ENCODE measurements around the gene SLC29A1.
A peak's percentile ranks its signal among the peaks of the same experiment; 100 is the strongest.

SLC29A1 gene

DNA sequence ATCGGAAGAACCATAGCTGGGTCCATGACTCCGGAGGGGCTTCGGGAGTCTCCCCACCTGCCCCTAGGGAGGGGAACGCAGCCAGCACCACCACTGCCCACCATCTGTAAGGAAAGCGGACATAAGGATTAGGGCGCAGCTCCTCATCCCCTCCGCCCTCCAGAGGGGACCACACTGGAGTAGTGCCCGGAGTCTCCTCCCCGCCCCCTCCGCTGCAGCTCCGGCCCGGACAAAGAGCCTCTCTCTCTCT is 33.3 kb downstream of the SLC29A1 start:
- DNase-seq = no peak

DNA sequence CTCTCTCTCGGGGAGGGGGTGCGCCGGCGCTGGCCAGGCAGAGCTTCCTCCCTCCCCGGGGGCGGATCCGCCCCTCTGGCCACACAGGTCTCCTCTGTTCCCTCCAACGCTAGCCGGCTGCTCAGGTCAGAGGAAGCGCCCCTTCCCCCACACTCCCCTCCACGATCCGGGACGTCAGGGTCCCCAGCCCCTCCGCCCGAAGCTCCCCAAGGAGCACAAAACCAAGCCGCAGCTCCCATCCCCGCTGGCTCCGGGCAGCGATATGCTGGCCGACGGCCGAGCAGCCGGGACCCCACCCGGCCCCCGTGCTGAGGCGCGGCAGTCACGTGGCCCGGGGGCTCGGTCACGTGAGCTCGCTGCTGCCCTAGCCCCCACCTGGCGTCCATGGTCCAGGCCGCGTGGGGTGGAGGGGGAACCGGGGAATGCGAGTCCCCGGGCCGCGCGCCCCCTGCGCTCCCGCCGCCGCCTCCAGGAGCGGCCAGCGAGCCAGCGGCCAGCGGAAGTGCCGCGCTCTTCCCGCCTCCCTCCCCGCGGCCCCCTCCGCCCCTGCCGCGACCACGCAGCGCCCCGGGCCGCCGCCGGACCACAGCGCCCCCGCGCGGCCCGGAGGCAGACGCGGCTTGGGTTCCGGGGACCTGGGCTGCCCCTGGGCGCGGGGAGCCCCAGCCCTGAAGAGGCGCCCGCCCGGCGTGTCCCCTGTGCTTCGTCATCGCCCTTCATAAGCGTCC is 33.8 kb downstream of the SLC29A1 start, which contains the start of gene SLC35B2:
TSS of gene SLC35B2 (minus strand) at position 504 of the 728 bp plus-strand sequence. CDS start at position 386, 118 bp downstream.
- DNase-seq = peak; percentile 55

DNA sequence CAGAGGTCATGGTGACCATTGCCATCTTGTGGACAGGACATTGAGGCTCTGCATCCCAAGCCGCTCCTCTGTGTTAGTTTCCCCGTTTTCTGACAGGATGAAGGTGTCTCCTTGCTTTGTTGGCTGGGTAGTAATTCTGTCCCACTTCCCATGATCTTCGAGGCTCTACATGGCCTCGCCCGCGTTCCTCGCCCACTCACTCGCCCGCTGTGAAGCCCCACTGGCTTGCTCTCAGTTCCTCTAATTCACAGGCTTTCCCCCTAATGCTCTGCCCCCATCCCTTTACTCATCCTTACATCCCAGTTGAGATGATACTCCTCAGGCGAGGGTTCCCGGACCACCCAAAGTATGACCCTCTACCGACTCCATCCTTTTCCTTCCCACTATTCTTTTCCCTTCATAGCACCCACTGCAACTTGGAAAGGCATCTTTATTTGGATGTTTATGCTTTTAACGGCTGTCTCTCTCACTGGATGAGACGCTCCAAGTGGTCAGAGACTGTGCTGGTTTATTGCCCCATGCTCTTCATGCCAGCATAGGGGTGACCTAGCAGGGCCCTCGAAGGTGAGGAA is 34.4 kb downstream of the SLC29A1 start:
- DNase-seq = no peak

DNA sequence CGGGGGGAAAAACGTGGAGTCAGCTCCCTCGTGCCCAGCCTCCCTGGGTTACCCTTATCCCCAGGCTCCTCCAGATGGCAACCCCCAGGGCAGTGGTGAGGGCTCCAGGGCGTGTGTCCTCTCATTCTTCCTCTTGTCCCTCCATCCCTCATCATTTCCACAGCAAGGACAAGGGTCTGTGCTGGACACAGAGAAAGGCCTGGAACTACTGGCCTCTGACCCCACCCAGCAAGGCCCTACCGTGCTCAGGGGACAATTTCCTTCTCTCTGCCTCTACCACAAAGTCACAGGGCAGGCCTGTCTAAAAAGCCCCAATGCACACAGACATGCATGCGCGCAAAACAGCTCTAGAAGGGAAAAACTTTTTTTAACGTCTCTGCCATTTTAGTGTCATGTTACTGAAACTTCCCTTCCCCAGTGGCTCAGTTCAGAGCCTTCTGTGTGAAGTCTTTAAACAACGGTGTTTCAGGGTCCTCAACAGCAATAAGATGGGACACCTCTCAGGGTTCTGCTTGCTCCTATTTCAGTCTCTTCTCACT is 35.0 kb downstream of the SLC29A1 start:
- DNase-seq = no peak

DNA sequence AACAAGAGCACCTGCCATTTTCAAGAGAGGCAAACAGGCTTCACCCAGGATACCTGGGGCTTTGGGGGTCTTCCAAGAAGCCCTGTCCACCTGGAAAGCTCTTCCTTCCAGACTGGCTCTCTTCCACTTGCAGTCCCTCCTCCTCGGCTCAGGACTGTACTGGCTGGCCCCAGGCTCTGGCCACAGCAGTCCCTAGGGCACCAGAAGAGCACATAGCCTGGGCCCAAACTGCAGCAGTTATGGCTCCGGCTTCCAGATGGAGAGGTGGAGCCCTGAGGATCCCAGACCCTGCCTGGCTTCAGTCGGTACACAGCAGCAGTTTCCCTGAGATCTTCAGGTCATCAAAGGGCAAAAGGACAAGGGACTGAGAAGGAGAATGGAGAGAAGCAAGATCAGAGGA is 35.5 kb downstream of the SLC29A1 start:
- DNase-seq = no peak

DNA sequence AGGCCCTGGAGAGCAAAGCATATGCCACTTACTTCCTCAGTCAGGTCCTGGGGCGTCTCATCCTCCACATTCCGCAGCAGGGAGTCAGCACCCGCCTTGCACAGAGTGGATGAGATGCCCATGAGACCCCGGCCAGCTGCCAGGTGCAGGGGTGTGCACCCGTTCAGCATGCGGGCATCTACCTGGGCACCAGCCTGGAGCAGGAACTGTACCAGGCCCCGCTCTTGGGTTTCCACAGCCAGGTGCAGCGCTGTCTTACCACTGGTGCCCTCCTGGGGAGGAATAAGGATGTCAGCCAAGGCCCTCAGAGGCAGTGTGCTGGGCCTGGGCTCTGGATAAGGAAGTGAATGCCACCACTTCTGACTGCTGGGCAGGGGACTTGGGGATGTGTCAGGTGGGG is 36.6 kb downstream of the SLC29A1 start:
- DNase-seq = no peak

DNA sequence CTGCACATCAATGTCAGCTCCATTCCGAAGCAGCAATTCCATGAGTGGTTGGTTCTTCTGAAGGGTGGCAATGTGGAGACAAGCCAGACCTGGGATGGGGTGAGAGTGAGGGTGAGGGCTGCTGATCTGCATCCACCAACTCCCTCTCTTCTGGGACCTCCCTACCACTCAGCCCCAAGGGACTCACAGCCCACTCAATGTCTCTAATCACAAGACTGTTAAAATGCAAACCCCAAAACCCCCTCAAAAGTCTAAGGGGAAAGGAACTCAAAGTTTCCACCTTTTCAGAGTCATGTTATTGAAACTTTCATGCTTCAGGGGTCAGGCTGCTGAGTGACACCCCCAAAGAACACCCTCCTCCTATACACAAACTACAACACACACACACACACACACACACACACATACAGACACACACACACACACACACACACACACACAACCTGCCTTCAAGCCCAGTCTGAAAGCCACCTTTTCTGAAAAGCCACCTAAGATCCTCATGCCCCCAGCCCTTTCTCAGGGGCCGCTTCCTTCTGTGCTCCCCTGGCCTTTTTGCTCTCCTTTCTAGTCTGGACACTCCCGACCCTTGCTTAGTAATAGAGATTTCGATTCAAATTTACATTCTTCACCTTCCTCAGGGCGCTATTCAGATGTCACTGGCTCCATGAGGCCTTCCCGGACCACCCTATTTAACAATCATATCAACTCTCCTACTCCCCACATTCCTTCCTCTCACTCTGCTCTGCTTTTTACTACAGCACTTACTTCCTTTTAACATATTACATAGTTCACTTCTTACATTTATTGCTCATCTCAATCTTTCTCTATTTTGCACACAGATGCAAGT is 37.3 kb downstream of the SLC29A1 start:
- no peak for DNase-seq

DNA sequence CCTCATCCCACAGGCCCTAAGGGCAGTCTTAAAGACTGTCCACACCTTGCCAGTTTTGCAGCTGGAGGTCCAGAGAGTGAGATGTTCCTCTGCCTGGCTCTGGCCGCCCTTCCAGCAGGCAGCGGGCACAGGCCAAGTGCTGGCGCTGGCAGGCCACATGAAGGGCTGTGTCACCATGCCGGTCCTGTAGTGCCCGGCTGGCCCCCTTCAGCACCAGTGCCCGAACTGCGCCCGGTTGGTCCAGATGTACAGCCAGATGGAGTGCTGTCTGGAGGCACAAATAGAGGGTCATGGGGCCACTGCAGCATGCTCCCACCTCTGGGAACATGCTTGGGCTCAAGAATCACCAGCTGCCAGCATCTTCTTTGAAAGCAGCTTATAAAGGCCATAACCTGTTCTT is 38.2 kb downstream of the SLC29A1 start:
- DNase-seq = no peak

DNA sequence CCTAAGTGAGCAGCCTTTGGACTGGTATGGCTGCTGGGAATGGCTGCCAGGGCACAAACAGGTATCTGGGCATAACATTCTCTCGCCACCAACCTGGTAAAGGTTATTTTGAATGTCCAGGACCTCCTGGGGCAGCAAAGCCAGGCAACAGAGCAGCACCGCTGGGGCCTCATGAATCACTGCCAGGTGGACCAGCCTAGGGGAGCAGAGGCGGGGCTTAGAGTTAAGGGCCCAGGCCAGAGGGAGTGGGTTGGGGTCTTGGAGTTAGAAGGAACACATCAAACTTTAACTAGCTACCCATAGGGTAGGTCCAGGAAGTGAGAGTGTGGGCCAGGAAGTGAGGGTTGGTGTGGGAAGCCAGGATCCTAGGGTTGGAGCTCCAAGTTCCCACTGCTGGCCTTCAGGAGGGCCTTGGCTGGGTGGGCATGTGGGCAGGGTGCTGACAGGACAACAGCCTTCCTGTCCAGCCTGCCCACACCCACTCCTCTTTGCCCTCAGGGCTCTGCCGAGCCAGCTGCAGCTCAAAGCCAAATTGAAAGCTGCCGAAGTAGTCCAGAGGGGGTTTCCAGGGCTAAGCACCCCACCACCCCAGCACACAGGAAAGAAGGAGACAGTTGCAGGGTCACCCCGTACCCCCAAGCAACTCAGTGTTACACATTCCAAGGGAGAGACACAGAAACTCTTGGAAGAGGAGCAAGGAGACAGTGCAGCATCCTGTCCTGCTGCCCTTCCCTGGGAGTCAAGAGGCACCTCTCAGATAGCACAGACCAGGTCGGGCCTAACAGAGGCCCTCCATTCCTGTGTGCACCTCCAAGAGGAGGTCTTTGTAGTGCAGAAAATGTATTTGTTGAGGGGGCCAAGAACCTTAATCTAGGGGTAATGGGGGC is 39.3 kb downstream of the SLC29A1 start:
- no peak for DNase-seq

DNA sequence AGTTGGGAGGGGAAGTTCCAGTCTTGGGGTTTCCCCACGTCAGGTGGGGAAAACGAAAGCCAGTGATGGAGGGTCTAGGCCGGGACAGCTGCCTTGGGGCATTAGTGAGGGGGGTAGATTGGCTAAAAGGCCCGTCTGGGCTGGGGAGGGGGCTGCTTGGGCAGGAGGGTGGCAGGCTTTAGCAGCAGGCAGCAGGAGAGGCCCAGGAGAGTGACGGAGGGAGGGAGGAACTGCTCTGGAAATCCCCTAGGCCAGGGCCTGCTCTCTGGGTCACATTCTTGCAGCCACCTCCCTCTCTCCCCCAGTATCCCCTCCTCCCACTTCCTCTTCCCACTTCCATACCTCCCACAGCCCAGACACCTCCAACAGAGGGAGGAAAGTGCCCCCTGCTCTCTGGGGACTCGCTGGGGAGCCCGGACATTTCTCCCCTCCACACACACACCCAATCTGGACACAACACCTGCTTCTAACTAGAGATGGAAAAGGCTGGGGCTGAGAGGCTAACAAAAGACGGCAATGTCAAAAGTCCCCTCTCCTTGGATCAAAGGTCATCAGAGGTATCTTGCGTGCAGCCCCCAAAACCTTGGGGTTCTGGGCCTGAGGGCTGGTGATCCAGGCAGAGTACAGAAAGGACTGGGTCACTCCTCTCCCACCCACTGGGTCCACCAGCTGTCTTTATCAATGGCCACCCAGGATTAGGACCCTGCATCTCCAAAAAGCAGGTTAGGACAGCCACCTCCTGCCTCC is 40.1 kb downstream of the SLC29A1 start:
- peak; percentile 41 for DNase-seq

DNA sequence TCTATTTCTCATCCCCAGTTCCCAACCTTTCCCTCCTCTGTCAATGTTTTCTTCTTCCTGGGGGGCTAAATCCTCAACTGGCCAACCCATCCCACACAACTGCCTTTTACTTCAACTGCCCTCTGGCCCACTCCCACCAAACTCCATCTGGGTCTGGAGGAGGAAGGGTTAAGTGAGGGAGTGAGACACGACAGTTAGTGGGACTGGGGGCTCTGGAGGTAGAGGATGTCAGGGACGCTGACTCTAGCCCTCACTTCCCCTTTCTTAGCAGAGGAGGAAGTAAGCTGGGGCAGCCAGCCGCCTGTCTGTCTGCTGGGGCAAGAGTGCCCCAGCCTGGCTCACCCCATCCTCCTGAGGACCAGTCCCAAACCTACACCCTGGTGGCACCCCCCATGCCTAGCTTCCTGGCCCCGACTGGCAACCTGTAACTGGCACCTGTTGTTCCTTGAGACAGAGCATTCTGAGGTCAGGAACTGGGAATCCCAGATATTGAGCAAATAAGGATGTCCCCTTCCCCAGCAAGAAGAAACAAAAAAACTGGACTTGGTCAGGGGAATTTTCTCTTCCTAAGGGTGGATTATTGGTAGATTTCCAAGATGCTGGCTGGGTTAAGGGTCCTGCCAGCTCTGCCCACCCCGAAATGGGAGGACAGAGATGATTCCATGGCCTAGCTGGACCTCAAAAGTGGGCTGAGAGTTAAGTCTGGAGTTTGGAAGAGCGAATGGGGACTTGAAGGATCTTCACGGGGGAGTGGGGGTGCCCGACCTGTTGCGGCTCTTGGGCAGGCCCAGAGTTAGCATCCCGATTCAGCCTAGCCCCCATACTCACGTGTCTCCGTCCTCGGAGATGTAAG is 41.0 kb downstream of the SLC29A1 start:
- DNase-seq = peak; percentile 33

DNA sequence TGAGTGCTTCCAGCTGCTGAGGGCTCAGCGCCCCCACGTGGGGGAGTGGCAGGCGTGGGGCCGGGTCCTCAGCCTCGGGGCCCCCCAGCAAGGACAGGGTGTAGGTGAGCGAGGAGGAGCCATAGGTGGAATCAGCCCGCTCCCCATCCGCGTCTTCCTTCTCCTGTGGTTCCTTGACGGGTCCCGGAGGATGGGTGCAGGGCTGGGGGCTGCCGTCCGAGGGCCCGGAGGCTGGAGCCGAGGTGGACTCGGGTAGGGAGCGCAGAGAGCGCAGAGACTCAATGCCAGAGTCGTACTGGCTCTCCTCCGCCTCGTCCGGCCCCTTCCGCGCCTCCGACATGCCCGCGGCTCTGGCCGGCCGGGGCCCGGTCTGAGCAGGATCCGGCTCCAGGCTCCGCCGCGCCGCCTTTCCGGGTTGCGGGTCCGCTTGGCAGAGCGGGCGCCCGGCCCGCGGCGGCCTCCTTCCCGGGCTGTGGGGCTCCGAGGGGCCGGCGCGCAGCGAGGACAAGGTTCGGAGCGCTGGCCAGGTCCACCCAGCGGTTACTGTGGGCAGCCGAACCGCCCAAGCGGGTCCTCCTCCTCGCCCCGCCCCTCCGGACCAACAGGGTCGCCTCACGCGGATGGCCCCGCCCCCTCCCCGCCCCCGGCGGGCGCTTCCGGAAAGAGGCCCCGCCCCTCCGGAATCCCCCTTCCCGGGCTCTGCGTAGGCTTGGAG is 41.8 kb downstream of the SLC29A1 start, which contains the start of gene NFKBIE:
TSS of gene NFKBIE (minus strand) at position 545 of the 715 bp plus-strand sequence. CDS start at position 340, 205 bp downstream.
- DNase-seq = peak; percentile 95

DNA sequence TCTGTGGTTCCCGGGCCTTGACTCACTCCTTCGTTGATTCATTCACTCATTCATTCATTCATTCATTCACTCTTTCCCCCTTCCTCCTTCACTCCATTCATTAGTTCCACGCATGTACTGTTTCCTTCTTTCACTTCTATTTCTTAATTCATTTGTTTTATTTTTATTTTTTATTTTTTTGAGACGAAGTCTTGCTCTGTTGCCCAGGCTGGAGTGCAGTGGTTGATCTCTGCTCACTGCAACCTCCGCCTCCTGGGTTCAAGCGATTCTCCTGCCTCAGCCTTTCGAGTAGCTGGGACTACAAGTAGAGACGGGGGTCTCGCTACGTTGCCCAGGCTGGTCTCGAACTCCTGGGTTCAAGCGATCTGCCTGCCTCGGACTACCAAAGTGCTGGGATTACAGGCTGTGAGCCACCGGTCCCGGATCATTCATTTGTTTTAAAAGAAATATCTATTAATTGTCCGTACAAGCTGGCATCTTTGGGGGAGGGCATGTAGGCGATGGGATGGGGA is 42.4 kb downstream of the SLC29A1 start:
- DNase-seq = no peak

DNA sequence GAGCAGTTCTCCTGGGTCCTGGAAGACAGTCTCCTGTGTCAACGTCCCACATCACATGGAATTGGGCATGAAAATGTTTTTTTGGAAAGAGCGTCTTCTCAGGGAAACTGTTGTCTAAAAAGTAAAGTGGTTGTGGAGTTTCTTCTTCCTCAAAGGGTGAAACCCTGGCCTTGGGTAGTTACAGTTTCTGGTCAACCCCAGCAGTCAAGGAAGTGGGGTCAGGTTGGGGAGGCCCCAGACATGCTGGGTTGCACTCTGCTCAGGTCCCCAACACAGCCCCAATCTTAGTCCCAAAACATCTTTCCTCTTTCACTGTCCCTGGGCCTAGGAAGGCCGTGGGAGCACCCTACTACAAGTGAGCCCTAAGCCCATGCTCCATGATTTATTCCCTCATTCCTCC is 43.0 kb downstream of the SLC29A1 start:
- DNase-seq = no peak

DNA sequence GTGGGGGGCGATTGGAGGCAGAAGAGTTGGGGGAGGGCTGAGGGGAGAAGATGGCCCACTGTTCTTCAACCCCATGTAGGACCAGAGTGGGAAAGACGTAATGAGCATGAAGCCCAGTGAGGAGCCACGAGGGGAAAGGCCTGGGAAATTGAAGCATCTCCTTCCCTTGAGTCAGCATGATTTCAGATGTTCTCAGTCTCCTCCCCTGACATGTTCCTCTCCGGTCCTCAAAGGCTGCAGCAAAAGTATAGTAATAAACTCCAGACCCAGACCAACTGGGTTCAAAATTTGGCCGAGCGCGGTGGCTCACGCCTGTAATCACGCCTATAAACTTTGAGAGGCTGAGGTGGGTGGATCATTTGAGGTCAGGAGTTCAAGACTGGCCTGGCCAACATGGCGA is 43.9 kb downstream of the SLC29A1 start:
- no peak for DNase-seq

DNA sequence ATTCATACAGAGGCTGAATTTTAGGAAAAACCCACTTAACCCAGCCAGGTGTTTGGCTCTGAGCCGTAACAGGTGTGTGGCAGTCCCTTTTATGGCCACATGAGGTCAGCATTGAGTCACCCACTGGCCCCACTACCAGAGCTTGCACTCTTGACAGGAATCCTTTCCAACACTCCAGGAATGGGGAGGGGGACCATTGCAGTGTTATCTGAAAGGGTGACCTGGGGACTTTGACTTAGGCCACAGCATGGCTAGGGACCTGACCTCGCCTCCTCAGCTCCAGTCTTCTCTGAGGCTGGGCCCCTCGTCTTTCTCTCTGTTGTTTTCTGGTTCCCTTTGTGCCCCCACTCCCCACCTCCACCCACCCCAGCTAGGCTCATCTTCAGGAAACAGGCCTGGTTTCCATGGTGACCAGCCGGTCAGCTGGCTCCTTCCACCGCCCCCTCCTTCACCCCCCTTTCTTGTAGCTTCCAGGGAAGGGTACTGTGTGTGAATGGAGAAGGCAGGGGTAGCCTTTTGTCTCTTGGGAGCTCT is 44.8 kb downstream of the SLC29A1 start:
- DNase-seq = peak; percentile 56

DNA sequence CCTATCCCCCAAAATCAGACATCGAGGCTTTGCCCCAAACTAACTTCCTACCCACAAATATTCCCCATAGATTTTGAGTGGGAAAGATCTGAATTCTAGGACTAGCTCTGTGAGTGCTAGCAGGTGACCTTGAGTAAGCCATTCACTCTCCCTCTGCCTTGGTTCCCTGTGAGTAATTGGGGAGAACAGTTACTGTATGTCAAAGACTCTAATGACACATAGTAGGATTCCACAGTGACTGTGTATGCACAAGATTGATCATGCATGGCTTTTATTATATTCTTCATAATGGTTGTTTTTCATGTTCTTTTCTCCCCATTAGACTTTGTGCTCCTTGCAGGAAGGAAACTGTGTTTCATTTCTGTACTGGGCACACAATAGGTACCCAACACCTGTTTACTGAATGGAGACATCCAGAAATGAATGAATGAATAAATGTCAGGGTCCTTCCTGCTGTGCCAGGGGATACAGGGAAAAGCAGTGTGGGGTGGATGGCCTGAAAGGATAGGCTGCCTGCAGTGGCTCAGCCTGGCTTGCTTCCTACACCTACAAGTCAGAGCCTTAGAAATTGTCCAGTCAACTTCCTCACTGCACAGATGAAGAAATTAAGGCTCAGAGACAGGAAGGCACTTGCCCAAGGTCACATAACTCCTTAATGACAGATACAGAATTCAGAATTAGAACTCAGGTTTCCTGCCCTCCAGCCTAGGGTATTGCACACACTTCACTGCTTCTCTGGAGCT is 46.0 kb downstream of the SLC29A1 start:
- DNase-seq = no peak

DNA sequence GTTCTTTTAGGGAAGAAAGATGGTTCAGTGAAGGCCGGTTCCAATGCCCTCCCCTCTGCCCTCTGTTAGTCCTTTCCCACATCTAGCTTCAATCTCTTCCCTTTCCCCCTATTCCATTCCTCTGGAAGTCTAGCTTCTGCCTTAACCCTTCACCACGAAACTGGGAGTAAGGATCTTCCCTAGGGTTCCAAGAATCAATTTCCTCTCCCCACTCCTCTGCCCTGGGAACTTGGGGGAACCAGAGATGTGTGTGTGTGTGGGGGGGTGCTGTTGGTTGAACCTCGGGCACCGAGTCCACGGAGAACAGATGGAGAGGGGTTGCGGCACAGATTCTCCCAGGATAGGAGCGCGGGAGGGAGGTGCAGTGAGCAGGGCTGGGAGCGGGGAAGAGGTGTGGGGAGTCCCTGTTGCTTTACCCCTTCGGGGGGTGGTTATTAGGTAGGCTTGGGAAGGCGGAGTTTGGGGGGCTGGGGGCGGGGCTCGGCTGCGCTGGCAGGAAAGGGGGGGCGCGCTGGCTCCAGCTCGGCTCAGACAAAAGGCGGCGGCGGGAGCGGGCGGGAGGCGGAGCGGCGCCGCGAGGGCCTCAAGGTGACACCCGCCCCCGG is 46.6 kb downstream of the SLC29A1 start, which contains the start of gene TMEM151B:
TSS of gene TMEM151B (plus strand) at position 530 of the 605 bp plus-strand sequence. CDS start 293 bp downstream, outside the sequence.
- DNase-seq = no peak

Measured in effector CD4-positive, alpha-beta T cell (primary cell).